HG02840 (cell line): ENCODE measurements around the gene BLACAT1.

Source experiments
- ATAC-seq: cut with Tn5 transposase; IDR thresholded peaks from one replicate; pipeline ENCODE4 v1.9.1; 2021; ENCODE audit warnings: mild to moderate bottlenecking, moderate library complexity, moderate number of reproducible peaks; ENCODE audit not compliant: unreplicated experiment, low FRiP score

The BLACAT1 gene

GRCh38 chr1:205456868-205457745 lies 1.3 kb upstream of the BLACAT1 start:
- no peak for ATAC-seq

GRCh38 chr1:205456383-205456867 lies 580 bp upstream of the BLACAT1 start:
- ATAC-seq: no peak

DNA sequence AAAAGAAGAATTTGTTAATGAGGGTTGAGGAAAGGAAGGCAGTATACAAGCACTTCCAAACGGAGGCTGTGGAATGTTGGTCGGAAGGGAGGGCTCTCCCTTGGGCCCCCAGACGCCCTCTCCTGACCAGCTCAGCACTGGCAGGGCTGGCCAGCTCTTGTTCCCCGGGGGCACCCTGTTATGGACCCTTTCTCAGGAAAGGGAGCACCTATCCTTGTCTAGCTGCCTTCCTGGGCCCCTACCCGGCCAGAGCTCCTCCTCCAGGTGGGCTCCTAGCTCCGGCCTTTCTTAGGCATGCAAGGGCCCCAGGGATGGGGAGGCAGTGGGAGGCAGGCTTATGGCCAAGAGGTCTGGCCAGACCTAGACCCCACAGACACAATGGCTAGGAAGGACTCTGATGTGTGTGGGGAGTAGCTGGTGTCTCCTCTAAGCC lies 926 bp downstream of the BLACAT1 start:
- no peak for ATAC-seq

GRCh38 chr1:205453466-205453865 lies 2.4 kb downstream of the BLACAT1 start:
- ATAC-seq: no peak

DNA sequence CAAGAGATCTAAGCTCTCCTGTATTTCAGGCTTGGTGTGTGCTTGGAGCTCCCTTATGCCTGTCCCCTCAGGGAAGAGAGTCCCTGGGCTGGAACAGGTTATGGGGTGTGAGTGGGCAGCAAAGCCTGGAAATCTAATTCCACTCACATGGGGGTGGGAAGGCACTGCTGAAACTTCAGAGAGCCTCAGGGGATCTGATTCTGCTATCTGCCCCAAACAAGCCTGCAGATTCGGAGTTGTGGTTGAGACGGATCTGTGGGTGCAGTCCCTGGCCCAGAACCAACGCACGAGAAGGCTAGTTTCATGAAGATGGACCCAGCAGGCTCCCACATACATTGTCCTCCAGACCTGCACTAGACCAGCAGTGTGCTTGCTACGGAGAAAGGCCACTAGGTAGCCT lies 2.9 kb downstream of the BLACAT1 start:
- ATAC-seq: no peak

GRCh38 chr1:205452364-205452763 lies 3.5 kb downstream of the BLACAT1 start:
- no peak for ATAC-seq

GRCh38 chr1:205451759-205452164 lies 4.1 kb downstream of the BLACAT1 start:
- no peak for ATAC-seq

DNA sequence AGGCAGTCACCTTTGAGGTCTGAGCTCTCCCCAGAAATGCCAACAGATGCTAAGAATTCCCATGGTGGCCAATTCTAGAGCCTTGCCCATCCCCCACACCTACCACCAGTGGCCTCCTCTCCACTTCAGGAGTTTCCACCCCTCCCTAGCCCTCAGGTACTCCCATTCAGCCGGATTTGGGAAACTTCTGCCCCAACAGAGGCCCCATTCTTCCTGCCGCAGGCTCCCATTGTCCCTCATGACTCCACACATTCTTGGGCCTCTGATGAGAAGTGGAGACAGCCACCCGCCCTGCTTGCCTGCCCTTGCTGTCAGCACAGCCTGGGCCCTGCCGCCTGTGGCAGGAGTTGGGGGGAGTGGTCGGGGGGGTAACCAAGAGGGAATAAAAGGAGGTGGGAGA lies 4.6 kb downstream of the BLACAT1 start:
- no peak for ATAC-seq

- no peak for ATAC-seq
These were observed 5.4 kb downstream of the BLACAT1 start for GRCh38 chr1:205450448-205450847.

DNA sequence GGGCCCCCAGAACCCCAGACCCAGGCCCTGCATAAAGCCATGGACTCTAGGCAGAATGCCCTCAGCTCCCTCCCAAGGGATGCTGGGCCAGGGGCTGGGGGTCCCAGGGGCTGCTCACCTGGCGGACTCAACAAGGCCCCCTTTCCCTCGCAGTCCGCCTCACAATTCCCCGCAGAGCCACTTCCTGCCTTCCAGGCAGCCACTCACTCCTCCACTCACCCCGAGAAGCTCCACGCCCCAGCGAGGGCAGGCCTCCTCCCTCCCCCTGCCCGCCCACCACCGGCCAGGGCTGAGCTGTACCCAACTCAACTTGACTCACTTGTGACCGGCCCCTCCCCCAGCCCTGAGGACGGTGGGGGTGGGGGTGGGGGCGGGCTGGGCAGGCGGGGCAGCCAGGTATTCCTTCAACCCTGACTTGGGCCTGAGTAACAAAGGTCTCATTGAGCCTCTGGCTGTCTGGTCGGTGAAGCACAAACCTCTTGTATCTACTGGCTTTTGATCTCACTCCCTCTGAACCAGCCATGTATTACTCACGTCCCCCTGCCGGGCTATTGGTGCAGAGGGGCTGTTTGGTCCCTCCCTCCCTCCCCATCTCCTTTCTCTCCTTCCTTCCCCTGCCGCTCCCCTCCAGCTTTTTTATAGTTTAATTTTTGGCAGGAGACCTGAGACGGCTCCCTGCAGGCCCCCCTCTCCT lies 5.9 kb downstream of the BLACAT1 start:
- ATAC-seq: no peak

DNA sequence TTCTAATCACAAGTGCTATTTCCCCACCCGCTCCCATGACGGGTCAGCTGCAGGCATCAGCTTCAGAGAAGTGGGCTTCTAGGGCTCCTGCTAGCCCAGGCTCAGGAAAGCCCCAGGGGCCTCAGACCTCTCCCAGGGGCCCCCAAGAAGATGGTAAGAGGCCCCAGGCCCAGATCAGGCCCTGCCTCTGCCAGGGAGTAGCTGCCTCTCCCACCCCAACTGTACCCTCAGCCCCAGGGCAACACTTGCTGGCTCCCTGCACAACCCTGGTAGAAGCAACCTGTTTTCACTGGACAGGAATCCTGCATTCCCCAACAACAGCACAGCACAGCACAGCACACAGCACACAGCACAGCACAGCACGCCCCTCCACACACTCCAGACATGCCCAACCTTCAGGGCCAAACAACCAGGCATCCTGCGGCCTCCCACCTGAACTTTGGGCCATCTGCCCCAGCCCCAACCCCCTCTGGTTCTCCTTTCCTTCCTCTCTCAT lies 6.5 kb downstream of the BLACAT1 start:
- ATAC-seq: no peak

DNA sequence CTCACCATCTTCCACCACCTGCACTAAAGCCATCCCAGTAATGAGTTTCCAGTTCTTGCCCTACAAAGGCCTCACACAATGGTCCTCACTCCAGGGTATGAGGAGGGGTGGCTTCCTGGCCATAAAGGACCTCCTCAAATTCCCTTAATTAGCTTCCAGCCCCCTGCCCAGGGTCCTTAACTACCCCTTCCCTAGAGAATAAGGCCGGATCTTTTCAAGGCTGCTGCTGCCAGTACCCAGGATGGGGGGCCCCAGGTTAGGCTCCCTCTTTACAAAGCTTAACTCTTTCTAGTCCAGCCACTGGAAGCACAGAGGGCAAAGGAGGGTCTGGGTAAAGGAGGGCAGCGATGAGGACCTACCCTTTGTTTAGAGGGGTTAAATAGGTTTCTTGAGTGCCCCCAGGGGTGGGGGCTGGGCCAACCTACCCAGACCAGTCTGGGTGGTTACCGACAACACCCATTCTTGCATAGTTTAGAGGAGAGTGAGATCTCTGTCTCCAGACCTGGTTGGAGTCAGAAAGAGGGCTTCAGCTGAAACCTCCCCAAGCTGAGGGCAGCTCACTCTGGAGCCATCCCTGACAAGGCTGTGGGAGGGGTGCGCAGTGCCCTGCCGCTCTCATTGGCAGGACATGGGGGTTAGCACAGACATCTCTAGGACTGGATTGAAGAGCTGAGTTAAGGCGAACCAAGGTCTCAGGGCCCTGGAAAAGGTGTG lies 7.1 kb downstream of the BLACAT1 start:
- ATAC-seq: no peak

- no peak for ATAC-seq
These were observed 8.1 kb downstream of the BLACAT1 start for GRCh38 chr1:205447457-205448341.

- no peak for ATAC-seq
These were observed 9.0 kb downstream of the BLACAT1 start for GRCh38 chr1:205446828-205447227.

DNA sequence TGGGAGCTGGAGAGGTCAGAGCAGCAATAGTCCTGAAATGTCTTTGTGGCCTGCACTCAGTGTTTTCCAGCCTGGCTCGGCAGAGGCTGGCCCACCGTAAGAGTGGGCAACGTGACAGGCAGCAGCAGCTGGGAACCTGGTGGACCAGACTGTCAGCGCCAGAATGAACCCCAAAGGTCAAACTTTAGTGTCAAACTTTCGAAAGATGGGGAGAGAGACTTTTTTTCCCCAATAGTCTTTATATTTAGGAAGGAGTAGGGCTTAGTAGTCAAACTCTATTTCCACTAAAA lies 10.3 kb downstream of the BLACAT1 start:
- no peak for ATAC-seq

DNA sequence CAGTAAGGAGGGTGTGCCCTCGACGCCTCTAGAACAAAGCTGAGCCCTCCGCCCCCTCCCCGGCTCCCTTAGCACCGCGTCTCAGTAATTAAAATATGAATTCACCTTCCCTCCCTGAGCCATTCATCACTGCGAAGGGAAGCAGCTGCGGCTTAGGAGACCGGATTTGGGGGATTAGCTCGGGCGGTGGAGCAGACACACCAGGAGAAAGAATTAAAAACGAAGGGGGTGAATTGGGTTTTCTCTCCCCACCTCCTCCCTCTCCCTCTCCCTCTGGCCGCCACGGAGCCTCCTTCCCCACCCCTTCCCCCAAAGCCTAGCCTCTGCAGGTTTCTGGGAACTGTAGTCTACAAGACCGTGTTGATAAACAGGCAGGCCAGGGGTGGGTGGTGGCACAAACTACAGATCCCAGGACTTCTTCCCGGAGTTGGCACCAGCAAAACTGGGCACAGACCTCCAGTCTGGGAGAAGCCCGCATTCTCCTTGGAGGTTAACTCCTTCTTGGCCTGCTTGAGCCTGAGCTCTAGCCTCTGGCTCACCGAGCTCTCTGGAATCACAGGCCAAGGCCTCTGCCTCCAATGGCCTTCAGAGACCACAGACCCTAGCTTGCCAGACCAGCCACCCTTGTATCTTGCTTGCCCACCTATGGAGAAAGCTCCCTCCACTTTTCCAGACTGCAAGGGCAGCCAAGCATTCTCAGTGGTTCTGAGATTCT lies 10.8 kb downstream of the BLACAT1 start:
- no peak for ATAC-seq

DNA sequence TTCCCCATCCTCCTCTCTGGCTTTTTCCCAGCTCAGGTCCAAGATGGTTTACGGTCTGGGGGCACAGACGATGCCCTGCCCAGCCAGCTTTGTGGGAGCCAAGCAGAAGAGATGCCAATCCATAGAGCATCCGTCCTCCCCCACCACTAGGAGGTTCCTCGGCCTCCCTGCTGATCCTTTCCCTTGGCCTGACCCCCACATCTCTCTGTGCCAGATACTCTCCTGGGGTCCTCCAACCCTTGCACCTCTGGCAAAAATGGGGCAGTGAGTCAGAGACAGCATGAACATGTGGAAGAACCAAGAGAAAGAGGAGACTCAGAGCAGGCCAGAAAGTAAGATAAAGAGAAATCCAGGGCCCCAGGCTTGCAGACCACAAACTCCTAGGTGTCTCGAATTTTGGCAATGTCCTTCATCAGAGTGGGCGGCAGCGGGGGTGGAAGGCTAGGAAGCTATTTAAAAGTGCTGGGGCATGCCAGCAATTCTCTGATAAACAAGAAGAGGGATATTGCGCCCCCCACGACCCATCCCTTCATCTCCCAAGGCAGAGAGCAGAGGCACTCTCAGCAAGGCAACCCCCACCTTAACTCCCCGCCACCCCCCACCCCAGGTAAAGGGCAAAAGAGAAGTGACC lies 11.4 kb downstream of the BLACAT1 start:
- no peak for ATAC-seq

DNA sequence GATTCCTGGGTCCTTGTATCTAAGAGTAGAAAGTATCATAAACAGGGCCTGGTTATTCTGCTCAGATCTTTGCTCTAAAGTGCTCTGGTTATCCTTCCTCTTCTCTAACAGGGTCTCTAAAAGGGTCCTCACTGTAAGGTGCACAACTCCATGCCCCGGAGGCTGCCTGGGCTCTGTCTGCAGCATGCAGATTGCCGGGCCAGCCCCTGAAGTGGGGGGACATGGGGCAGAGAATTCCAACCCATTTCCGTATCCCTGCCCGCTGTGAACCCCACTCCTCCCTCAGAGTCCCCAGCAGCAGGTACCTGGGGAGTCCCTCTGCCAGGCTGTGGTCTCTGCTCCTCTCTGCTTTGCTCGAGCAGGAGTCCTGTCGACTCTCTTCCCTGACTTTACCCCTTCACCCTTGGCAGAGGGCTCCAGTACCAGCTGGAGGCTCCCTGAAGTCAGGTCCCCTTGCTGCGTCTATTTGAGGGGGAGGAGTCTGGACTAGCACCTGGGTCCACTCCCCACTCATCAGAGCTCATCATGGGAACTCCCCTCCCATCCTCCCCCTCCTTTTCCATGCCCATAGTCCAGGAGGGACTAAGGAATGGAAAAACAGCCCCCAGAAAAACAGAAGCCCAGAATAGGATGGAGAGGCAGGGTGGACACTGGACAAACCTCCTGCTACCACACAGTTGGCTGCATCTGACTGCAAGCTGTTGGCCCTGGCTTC lies 12.1 kb downstream of the BLACAT1 start:
- ATAC-seq: no peak
